ENCODE results near the gene IER3IP1.
"Not testable (repeated sequence)": the region's sequence is repeated elsewhere in the genome, so short reads cannot be mapped to it uniquely, and the experiment has no call there.

The IER3IP1 gene

GRCh38 chr18:47174545-47175116 is 1.5 kb downstream of the IER3IP1 start:
- no peak overlapping the region for H3K27ac Mint-ChIP-seq
- H3K4me3 Mint-ChIP-seq, result no peak overlapping the region
- no peaks in the 10 kb centered on the region for H3K27me3 Mint-ChIP-seq
- peaks cover 6% of the 10 kb centered on the region for H3K4me1 Mint-ChIP-seq
- DNase-seq (no peak), ATAC-seq (no peak)
- H3K9me3 Mint-ChIP-seq, result no peaks in the 10 kb centered on the region

GRCh38 chr18:47172476-47172875 is 3.7 kb downstream of the IER3IP1 start:
- Mint-ChIP-seq H3K27ac (no peak overlapping the region), H3K4me1 (peaks cover 14% of the 10 kb centered on the region), H3K9me3 (no peaks in the 10 kb centered on the region), H3K4me3 (no peak overlapping the region), H3K27me3 (no peaks in the 10 kb centered on the region)
- ATAC-seq (no peak), DNase-seq (no peak)

- ATAC-seq, result peak; percentile 90
- no peaks in the 10 kb centered on the region for H3K27me3 Mint-ChIP-seq
- peaks cover 35% of the 10 kb centered on the region for H3K4me1 Mint-ChIP-seq
- peak overlapping the region in 1 of 2 donors; percentile 35 for H3K27ac Mint-ChIP-seq
- DNase-seq, result peak in 1 of 2 donors; percentile 18
- no peak overlapping the region for H3K4me3 Mint-ChIP-seq
- H3K9me3 Mint-ChIP-seq, result no peaks in the 10 kb centered on the region
Observed at GRCh38 chr18:47168913-47169312, 7.3 kb downstream of the IER3IP1 start.

GRCh38 chr18:47168509-47168908 is 7.7 kb downstream of the IER3IP1 start:
- no peak overlapping the region for H3K27ac Mint-ChIP-seq
- no peaks in the 10 kb centered on the region for H3K9me3 Mint-ChIP-seq
- H3K4me1 Mint-ChIP-seq, result peaks cover 39% of the 10 kb centered on the region
- DNase-seq, result no peak
- no peaks in the 10 kb centered on the region for H3K27me3 Mint-ChIP-seq
- no peak overlapping the region for H3K4me3 Mint-ChIP-seq
- peak; percentile 31 for ATAC-seq

GRCh38 chr18:47166294-47166693 is 9.9 kb downstream of the IER3IP1 start:
- Mint-ChIP-seq H3K4me1 (peaks cover 50% of the 10 kb centered on the region), H3K4me3 (no peak overlapping the region), H3K9me3 (no peaks in the 10 kb centered on the region), H3K27me3 (no peaks in the 10 kb centered on the region), H3K27ac (no peak overlapping the region)
- DNase-seq, result no peak
- ATAC-seq, result no peak

- no peak overlapping the region for H3K4me3 Mint-ChIP-seq
- no peaks in the 10 kb centered on the region for H3K27me3 Mint-ChIP-seq
- ATAC-seq (peak; percentile 98), DNase-seq (peak in 1 of 2 donors; percentile 22)
- peaks cover 36% of the 10 kb centered on the region for H3K4me1 Mint-ChIP-seq
- peak overlapping the region in 1 of 2 donors; percentile 33 for H3K27ac Mint-ChIP-seq
- H3K9me3 Mint-ChIP-seq, result no peaks in the 10 kb centered on the region
Observed at GRCh38 chr18:47163241-47163640, 12.9 kb downstream of the IER3IP1 start.

GRCh38 chr18:47160256-47160655 is 15.9 kb downstream of the IER3IP1 start:
- no peak overlapping the region for H3K27ac Mint-ChIP-seq
- peaks cover 28% of the 10 kb centered on the region for H3K4me1 Mint-ChIP-seq
- H3K9me3 Mint-ChIP-seq, result no peaks in the 10 kb centered on the region
- no peak for ATAC-seq
- no peaks in the 10 kb centered on the region for H3K27me3 Mint-ChIP-seq
- DNase-seq, result no peak
- no peak overlapping the region for H3K4me3 Mint-ChIP-seq

GRCh38 chr18:47158404-47158803 is 17.8 kb downstream of the IER3IP1 start:
- H3K27ac Mint-ChIP-seq, H3K9me3 Mint-ChIP-seq, H3K27me3 Mint-ChIP-seq, H3K4me1 Mint-ChIP-seq, DNase-seq, ATAC-seq, H3K4me3 Mint-ChIP-seq: not testable (repeated sequence)

- H3K4me3 Mint-ChIP-seq, result peak overlapping the region; percentile 89 to 93
- peak overlapping the region in 1 of 2 donors; percentile 1 for H3K27ac Mint-ChIP-seq
- ATAC-seq (no peak), DNase-seq (no peak)
- no peaks in the 10 kb centered on the region for H3K9me3 Mint-ChIP-seq
- H3K4me1 Mint-ChIP-seq, result peaks cover 36% of the 10 kb centered on the region
- no peaks in the 10 kb centered on the region for H3K27me3 Mint-ChIP-seq
Observed at GRCh38 chr18:47151439-47151838, 24.7 kb downstream of the IER3IP1 start.

GRCh38 chr18:47150824-47151366 is 25.3 kb downstream of the IER3IP1 start:
- Mint-ChIP-seq H3K27me3 (no peaks in the 10 kb centered on the region), H3K4me1 (peaks cover 40% of the 10 kb centered on the region), H3K4me3 (peak overlapping the region; percentile 89 to 93), H3K9me3 (no peaks in the 10 kb centered on the region), H3K27ac (peak overlapping the region; percentile 91 to 95)
- DNase-seq (peak in 1 of 2 donors; percentile 23), ATAC-seq (peak; percentile 62)

GRCh38 chr18:47150029-47150823 is 25.9 kb downstream of the IER3IP1 start, which contains the start of gene HDHD2:
HDHD2 (minus strand) TSS chr18:47150500; CDS start chr18:47136439, 14,061 bp downstream.
- peaks cover 46% of the 10 kb centered on the region for H3K4me1 Mint-ChIP-seq
- peak; percentile 72 to 82 for DNase-seq
- no peaks in the 10 kb centered on the region for H3K27me3 Mint-ChIP-seq
- peak; percentile 89 for ATAC-seq
- H3K27ac Mint-ChIP-seq, result peak within 1 kb of the TSS; percentile 91 to 95
- no peaks in the 10 kb centered on the region for H3K9me3 Mint-ChIP-seq
- H3K4me3 Mint-ChIP-seq, result peak within 1 kb of the TSS; percentile 89 to 93

- H3K27me3 Mint-ChIP-seq, result no peaks in the 10 kb centered on the region
- peaks cover 53% of the 10 kb centered on the region for H3K4me1 Mint-ChIP-seq
- peak overlapping the region; percentile 87 to 95 for H3K27ac Mint-ChIP-seq
- H3K4me3 Mint-ChIP-seq, result peak overlapping the region; percentile 89 to 93
- DNase-seq (no peak), ATAC-seq (peak; percentile 1)
- no peaks in the 10 kb centered on the region for H3K9me3 Mint-ChIP-seq
Observed at GRCh38 chr18:47149457-47150028, 26.6 kb downstream of the IER3IP1 start.

GRCh38 chr18:47146206-47146605 is 30.0 kb downstream of the IER3IP1 start:
- Mint-ChIP-seq H3K4me3 (no peak overlapping the region), H3K4me1 (peaks cover 49% of the 10 kb centered on the region), H3K27me3 (no peaks in the 10 kb centered on the region), H3K9me3 (no peaks in the 10 kb centered on the region), H3K27ac (no peak overlapping the region)
- DNase-seq (no peak), ATAC-seq (no peak)

GRCh38 chr18:47143899-47144485 is 32.2 kb downstream of the IER3IP1 start:
- Mint-ChIP-seq H3K27ac (no peak overlapping the region), H3K4me3 (no peak overlapping the region), H3K4me1 (peaks cover 33% of the 10 kb centered on the region), H3K27me3 (no peaks in the 10 kb centered on the region), H3K9me3 (no peaks in the 10 kb centered on the region)
- DNase-seq, result no peak
- no peak for ATAC-seq

- peaks cover 24% of the 10 kb centered on the region for H3K4me1 Mint-ChIP-seq
- no peak overlapping the region for H3K27ac Mint-ChIP-seq
- ATAC-seq, result no peak
- H3K9me3 Mint-ChIP-seq, result no peaks in the 10 kb centered on the region
- H3K4me3 Mint-ChIP-seq, result no peak overlapping the region
- H3K27me3 Mint-ChIP-seq, result no peaks in the 10 kb centered on the region
- DNase-seq, result no peak
Observed at GRCh38 chr18:47143153-47143552, 33.0 kb downstream of the IER3IP1 start.

Measured in stimulated activated naive CD8-positive, alpha-beta T cell treated with anti-CD3 and anti-CD28 coated beads, Interleukin-15, amount 100 ng/mL, for 72 hours (primary cell).